ENCODE results near the gene MCCC1. TPM values are rescaled to one million over a fixed set of nuclear protein-coding genes. Genes with fewer than 3 reads are reported as not detected.
"Not testable (repeated sequence)": the region's sequence is repeated elsewhere in the genome, so short reads cannot be mapped to it uniquely, and the experiment has no call there.

MCCC1 gene
- total RNA-seq, 1 experiment from 2014 or later = 12.6 TPM

- H3K9ac ChIP-seq (ENCODE audit: low read length); H3K79me2 ChIP-seq (ENCODE audit: insufficient read depth, low read length); DNase-seq (ENCODE audit: low read depth, low spot score); H3K9me2 ChIP-seq (ENCODE audit: insufficient read depth); ATAC-seq; H3K9me3 ChIP-seq (ENCODE audit: control insufficient read depth in 1 of 2, insufficient read depth in 1 of 2, low read depth in 1 of 2, low read length in 2 of 2); H3K27me3 ChIP-seq (ENCODE audit: insufficient read depth, low read length); intact Hi-C loops (cut with micrococcal nuclease); BruUV-seq (replicated peaks); H3K36me3 ChIP-seq (ENCODE audit: control insufficient read depth in 1 of 2, insufficient read depth in 2 of 2, low read length in 2 of 2); RAD21 ChIA-PET (ENCODE audit: low non-redundant PET in 1 of 2, low total read pairs in 2 of 2, uncharacterized antibody in 2 of 2, unreplicated experiment in 2 of 2); H3K4me3 ChIP-seq (replicated peaks in 1 of 2; ENCODE audit: low read depth in 1 of 2, low read length in 2 of 2); H4K20me1 ChIP-seq (ENCODE audit: insufficient read depth); POLR2A ChIA-PET; H2AFZ ChIP-seq (ENCODE audit: low read depth, low read length, poor library complexity, severe bottlenecking); H3K27ac ChIP-seq (ENCODE audit: low read depth, low read length); CTCF ChIA-PET; H3K4me2 ChIP-seq (ENCODE audit: low read length): not testable (repeated sequence)
- peaks cover 9 to 16% of the 10 kb centered on the region in 2 experiments for H3K4me1 ChIP-seq (ENCODE audit: control insufficient read depth in 1 of 2, insufficient read depth in 2 of 2, low read length in 2 of 2)
These were observed 4.7 kb upstream of the MCCC1 start for GRCh38 chr3:183103950-183104349.

- H3K79me2 ChIP-seq (ENCODE audit: insufficient read depth, low read length); H3K27ac ChIP-seq (ENCODE audit: low read depth, low read length); POLR2A ChIA-PET; H3K4me2 ChIP-seq (ENCODE audit: low read length); ATAC-seq; RAD21 ChIA-PET (ENCODE audit: low non-redundant PET in 1 of 2, low total read pairs in 2 of 2, uncharacterized antibody in 2 of 2, unreplicated experiment in 2 of 2); intact Hi-C loops (cut with micrococcal nuclease); H3K9me3 ChIP-seq (ENCODE audit: control insufficient read depth in 1 of 2, insufficient read depth in 1 of 2, low read depth in 1 of 2, low read length in 2 of 2); DNase-seq (ENCODE audit: low read depth, low spot score); H4K20me1 ChIP-seq (ENCODE audit: insufficient read depth); H3K27me3 ChIP-seq (ENCODE audit: insufficient read depth, low read length); H2AFZ ChIP-seq (ENCODE audit: low read depth, low read length, poor library complexity, severe bottlenecking); H3K36me3 ChIP-seq (ENCODE audit: control insufficient read depth in 1 of 2, insufficient read depth in 2 of 2, low read length in 2 of 2); H3K4me3 ChIP-seq (replicated peaks in 1 of 2; ENCODE audit: low read depth in 1 of 2, low read length in 2 of 2); H3K9me2 ChIP-seq (ENCODE audit: insufficient read depth); BruUV-seq (replicated peaks); H3K9ac ChIP-seq (ENCODE audit: low read length); CTCF ChIA-PET: not testable (repeated sequence)
- peaks cover 11 to 13% of the 10 kb centered on the region in 2 experiments; a peak in 3 of 4 replicates for H3K4me1 ChIP-seq (ENCODE audit: control insufficient read depth in 1 of 2, insufficient read depth in 2 of 2, low read length in 2 of 2)
These were observed 1.7 kb upstream of the MCCC1 start for GRCh38 chr3:183101040-183101439.

- BruUV-seq (replicated peaks) = no TSS peak
- Histone ChIP-seq H3K4me2 (ENCODE audit: low read length) (no peak overlapping the region), H3K9me2 (ENCODE audit: insufficient read depth) (no peaks in the 10 kb centered on the region), H3K9me3 (ENCODE audit: control insufficient read depth in 1 of 2, insufficient read depth in 1 of 2, low read depth in 1 of 2, low read length in 2 of 2) (no peaks in the 10 kb centered on the region), H3K9ac (ENCODE audit: low read length) (no peak overlapping the region), H3K4me3 (replicated peaks in 1 of 2; ENCODE audit: low read depth in 1 of 2, low read length in 2 of 2) (no peak overlapping the region), H2AFZ (ENCODE audit: low read depth, low read length, poor library complexity, severe bottlenecking) (no peak overlapping the region), H3K27me3 (ENCODE audit: insufficient read depth, low read length) (no peaks in the 10 kb centered on the region), H3K36me3 (ENCODE audit: control insufficient read depth in 1 of 2, insufficient read depth in 2 of 2, low read length in 2 of 2) (no peaks in the 10 kb centered on the region), H3K27ac (ENCODE audit: low read depth, low read length) (no peak overlapping the region), H4K20me1 (ENCODE audit: insufficient read depth) (no peaks in the 10 kb centered on the region), H3K79me2 (ENCODE audit: insufficient read depth, low read length) (no peaks in the 10 kb centered on the region), H3K4me1 (ENCODE audit: control insufficient read depth in 1 of 2, insufficient read depth in 2 of 2, low read length in 2 of 2) (peaks cover 11 to 12% of the 10 kb centered on the region in 2 experiments; a peak in 3 of 4 replicates)
- ChIA-PET POLR2A (no interaction called here), RAD21 (ENCODE audit: low non-redundant PET in 1 of 2, low total read pairs in 2 of 2, uncharacterized antibody in 2 of 2, unreplicated experiment in 2 of 2) (no interaction called here), CTCF (no interaction called here)
- DNase-seq (ENCODE audit: low read depth, low spot score) = no peak
- intact Hi-C loops (cut with micrococcal nuclease) = no loop called here
- no peak for ATAC-seq
- TF ChIP-seq SP1 (IDR thresholded peaks at IDR 0.05; ENCODE audit: low read depth) (no peak), RAD21 (IDR thresholded peaks at IDR 0.05; ENCODE audit: low read depth) (no peak), ZBTB33 (IDR thresholded peaks at IDR 0.05; ENCODE audit: extremely low read depth, insufficient replicate concordance, low read length) (no peak), ATF3 (IDR thresholded peaks at IDR 0.05) (no peak), POLR2AphosphoS5 (IDR thresholded peaks at IDR 0.05; ENCODE audit: low read depth, low read length) (no peak), EGR1 (IDR thresholded peaks at IDR 0.05; ENCODE audit: low read depth) (no peak), EZH2 (IDR thresholded peaks at IDR 0.05) (no peak), MAX (IDR thresholded peaks at IDR 0.05) (no peak), TCF7L2 (IDR thresholded peaks at IDR 0.05; ENCODE audit: borderline replicate concordance, extremely low read depth, insufficient read depth, insufficient read length) (no peak), JUND (IDR thresholded peaks at IDR 0.05) (no peak)
These were observed 1.1 kb upstream of the MCCC1 start for GRCh38 chr3:183100376-183100775.
